ENCODE results near the gene PDSS2.

Gene PDSS2

GRCh38 chr6:107386340-107386739 lies 73.0 kb downstream of the PDSS2 start:
- Histone ChIP-seq H3K27ac (ENCODE audit: low read length) (no peak overlapping the region), H3K27me3 (ENCODE audit: low read depth, low read length) (no peaks in the 10 kb centered on the region), H4K20me1 (ENCODE audit: insufficient read depth, low read length) (no peaks in the 10 kb centered on the region), H3K36me3 (replicated peaks; ENCODE audit: low read depth, low read length) (no peaks in the 10 kb centered on the region), H3K4me3 (ENCODE audit: low read length) (no peak overlapping the region), H3K4me2 (ENCODE audit: low read length) (no peak overlapping the region), H2AFZ (ENCODE audit: low read depth, low read length) (no peak overlapping the region), H3K4me1 (ENCODE audit: low read length) (no peaks in the 10 kb centered on the region), H3K9ac (ENCODE audit: low read length) (no peak overlapping the region), H3K79me2 (ENCODE audit: low read length) (no peaks in the 10 kb centered on the region), H3K9me3 (ENCODE audit: insufficient read depth, low read length) (no peaks in the 10 kb centered on the region)
- TF ChIP-seq CTCF (IDR thresholded peaks at IDR 0.05; ENCODE audit: low read depth, low read length) = no peak
- no peak for TF ChIP-seq EZH2phosphoT487 (IDR thresholded peaks at IDR 0.05; ENCODE audit: low read depth)

- no peak for TF ChIP-seq CTCF (IDR thresholded peaks at IDR 0.05; ENCODE audit: low read depth, low read length)
- TF ChIP-seq EZH2phosphoT487 (IDR thresholded peaks at IDR 0.05; ENCODE audit: low read depth) = no peak
- Histone ChIP-seq H3K4me1 (ENCODE audit: low read length) (no peaks in the 10 kb centered on the region), H3K36me3 (replicated peaks; ENCODE audit: low read depth, low read length) (no peaks in the 10 kb centered on the region), H3K27ac (ENCODE audit: low read length) (no peak overlapping the region), H2AFZ (ENCODE audit: low read depth, low read length) (no peak overlapping the region), H3K27me3 (ENCODE audit: low read depth, low read length) (no peaks in the 10 kb centered on the region), H3K9me3 (ENCODE audit: insufficient read depth, low read length) (no peaks in the 10 kb centered on the region), H3K79me2 (ENCODE audit: low read length) (no peaks in the 10 kb centered on the region), H3K9ac (ENCODE audit: low read length) (no peak overlapping the region), H3K4me2 (ENCODE audit: low read length) (no peak overlapping the region), H4K20me1 (ENCODE audit: insufficient read depth, low read length) (no peaks in the 10 kb centered on the region), H3K4me3 (ENCODE audit: low read length) (no peak overlapping the region)
These were observed 75.7 kb downstream of the PDSS2 start for GRCh38 chr6:107383705-107384104.

GRCh38 chr6:107374264-107374663 lies 85.1 kb downstream of the PDSS2 start:
- Histone ChIP-seq H3K27ac (ENCODE audit: low read length) (no peak overlapping the region), H3K4me1 (ENCODE audit: low read length) (no peaks in the 10 kb centered on the region), H3K9ac (ENCODE audit: low read length) (no peak overlapping the region), H3K4me3 (ENCODE audit: low read length) (no peak overlapping the region), H2AFZ (ENCODE audit: low read depth, low read length) (no peak overlapping the region), H3K27me3 (ENCODE audit: low read depth, low read length) (no peaks in the 10 kb centered on the region), H3K4me2 (ENCODE audit: low read length) (no peak overlapping the region), H3K79me2 (ENCODE audit: low read length) (no peaks in the 10 kb centered on the region), H4K20me1 (ENCODE audit: insufficient read depth, low read length) (no peaks in the 10 kb centered on the region), H3K9me3 (ENCODE audit: insufficient read depth, low read length) (no peaks in the 10 kb centered on the region), H3K36me3 (replicated peaks; ENCODE audit: low read depth, low read length) (no peaks in the 10 kb centered on the region)
- no peak for TF ChIP-seq EZH2phosphoT487 (IDR thresholded peaks at IDR 0.05; ENCODE audit: low read depth)
- no peak for TF ChIP-seq CTCF (IDR thresholded peaks at IDR 0.05; ENCODE audit: low read depth, low read length)

GRCh38 chr6:107369493-107369892 lies 89.9 kb downstream of the PDSS2 start:
- Histone ChIP-seq H3K79me2 (ENCODE audit: low read length) (no peaks in the 10 kb centered on the region), H3K27ac (ENCODE audit: low read length) (no peak overlapping the region), H3K36me3 (replicated peaks; ENCODE audit: low read depth, low read length) (no peaks in the 10 kb centered on the region), H3K4me3 (ENCODE audit: low read length) (no peak overlapping the region), H2AFZ (ENCODE audit: low read depth, low read length) (no peak overlapping the region), H3K27me3 (ENCODE audit: low read depth, low read length) (no peaks in the 10 kb centered on the region), H3K9ac (ENCODE audit: low read length) (no peak overlapping the region), H3K9me3 (ENCODE audit: insufficient read depth, low read length) (no peaks in the 10 kb centered on the region), H4K20me1 (ENCODE audit: insufficient read depth, low read length) (no peaks in the 10 kb centered on the region), H3K4me1 (ENCODE audit: low read length) (no peaks in the 10 kb centered on the region), H3K4me2 (ENCODE audit: low read length) (no peak overlapping the region)
- no peak for TF ChIP-seq EZH2phosphoT487 (IDR thresholded peaks at IDR 0.05; ENCODE audit: low read depth)
- no peak for TF ChIP-seq CTCF (IDR thresholded peaks at IDR 0.05; ENCODE audit: low read depth, low read length)
